ENCODE measurements around the gene NEDD1. TPM values are rescaled to one million over a fixed set of nuclear protein-coding genes. Genes with fewer than 3 reads are reported as not detected.

NEDD1 gene
- total and polyA plus RNA-seq, 2 donors (not counting 1 experiment from before 2014, with no cell fraction given): 21.8 to 30.7 TPM

- H3K4me1 ChIP-seq (ENCODE audit: control insufficient read depth, extremely low read depth, insufficient read depth, low read length): no peaks in the 10 kb centered on the region
These were observed 5.9 kb upstream of the NEDD1 start for GRCh38 chr12:96901175-96901574.

GRCh38 chr12:96902076-96902475 is 5.0 kb upstream of the NEDD1 start:
- H4K20me1 ChIP-seq (ENCODE audit: control insufficient read depth, extremely low read depth, insufficient read depth, low read length): no peaks in the 10 kb centered on the region
- no peaks in the 10 kb centered on the region for H3K79me2 ChIP-seq (ENCODE audit: control insufficient read depth, insufficient read depth, low read length)
- H3K36me3 ChIP-seq (ENCODE audit: control insufficient read depth, insufficient read depth, low read length): no peaks in the 10 kb centered on the region
- no peak overlapping the region for H3K9ac ChIP-seq (ENCODE audit: insufficient read depth, low read length)
- no peak overlapping the region for H2AFZ ChIP-seq (ENCODE audit: low read length)
- H3K4me3 ChIP-seq (replicated peaks in 1 of 4; ENCODE audit: control extremely low read depth in 1 of 4, insufficient read depth in 1 of 4, low read depth in 3 of 4, low read length in 4 of 4): no peak overlapping the region
- no peak for DNase-seq (ENCODE audit: low read depth in 2 of 2)
- peak in 1 of 2 donors; percentile 9 for TF ChIP-seq CTCF (conservative IDR thresholded peaks at IDR 0.05 in 1 of 2, IDR thresholded peaks at IDR 0.05 in 1 of 2; ENCODE audit: low read depth in 1 of 2, low read length in 2 of 2)
- TF ChIP-seq EZH2 (IDR thresholded peaks at IDR 0.05; ENCODE audit: low read length, missing control alignments): no peak
- H3K4me1 ChIP-seq (ENCODE audit: control insufficient read depth, extremely low read depth, insufficient read depth, low read length): no peaks in the 10 kb centered on the region
- peak overlapping the region; percentile 3 for H3K4me2 ChIP-seq (ENCODE audit: extremely low read depth, insufficient read depth, low read length)
- no peak overlapping the region for H3K27ac ChIP-seq (ENCODE audit: insufficient read depth, low read length)
- H3K27me3 ChIP-seq (ENCODE audit: control insufficient read depth, insufficient read depth, low read length): peaks cover 11% of the 10 kb centered on the region
- no peaks in the 10 kb centered on the region for H3K9me3 ChIP-seq (ENCODE audit: control insufficient read depth, insufficient read depth, low read depth, low read length)

More at GRCh38 chr12:96901175-96901574, 5.9 kb upstream of the NEDD1 start:
- DNase-seq (ENCODE audit: low read depth in 2 of 2): no peak
- Histone ChIP-seq H3K4me2 (ENCODE audit: extremely low read depth, insufficient read depth, low read length) (no peak overlapping the region), H3K9me3 (ENCODE audit: control insufficient read depth, insufficient read depth, low read depth, low read length) (no peaks in the 10 kb centered on the region), H4K20me1 (ENCODE audit: control insufficient read depth, extremely low read depth, insufficient read depth, low read length) (no peaks in the 10 kb centered on the region), H3K79me2 (ENCODE audit: control insufficient read depth, insufficient read depth, low read length) (no peaks in the 10 kb centered on the region), H2AFZ (ENCODE audit: low read length) (no peak overlapping the region), H3K27ac (ENCODE audit: insufficient read depth, low read length) (no peak overlapping the region), H3K36me3 (ENCODE audit: control insufficient read depth, insufficient read depth, low read length) (no peaks in the 10 kb centered on the region), H3K27me3 (ENCODE audit: control insufficient read depth, insufficient read depth, low read length) (peaks cover 11% of the 10 kb centered on the region), H3K9ac (ENCODE audit: insufficient read depth, low read length) (no peak overlapping the region), H3K4me3 (replicated peaks in 1 of 4; ENCODE audit: control extremely low read depth in 1 of 4, insufficient read depth in 1 of 4, low read depth in 3 of 4, low read length in 4 of 4) (no peak overlapping the region)
- no peak for TF ChIP-seq EZH2 (IDR thresholded peaks at IDR 0.05; ENCODE audit: low read length, missing control alignments)
- TF ChIP-seq CTCF (conservative IDR thresholded peaks at IDR 0.05 in 1 of 2, IDR thresholded peaks at IDR 0.05 in 1 of 2; ENCODE audit: low read depth in 1 of 2, low read length in 2 of 2): no peak

GRCh38 chr12:96906498-96906848 is 584 bp upstream of the NEDD1 start:
- Histone ChIP-seq H4K20me1 (ENCODE audit: control insufficient read depth, extremely low read depth, insufficient read depth, low read length) (no peaks in the 10 kb centered on the region), H3K79me2 (ENCODE audit: control insufficient read depth, insufficient read depth, low read length) (peaks cover 16% of the 10 kb centered on the region), H3K4me2 (ENCODE audit: extremely low read depth, insufficient read depth, low read length) (peak overlapping the region; percentile 94), H3K4me1 (ENCODE audit: control insufficient read depth, extremely low read depth, insufficient read depth, low read length) (no peaks in the 10 kb centered on the region), H2AFZ (ENCODE audit: low read length) (peak overlapping the region; percentile 100), H3K27ac (ENCODE audit: insufficient read depth, low read length) (peak overlapping the region; percentile 93), H3K36me3 (ENCODE audit: control insufficient read depth, insufficient read depth, low read length) (no peaks in the 10 kb centered on the region), H3K9ac (ENCODE audit: insufficient read depth, low read length) (peak overlapping the region; percentile 87), H3K27me3 (ENCODE audit: control insufficient read depth, insufficient read depth, low read length) (no peaks in the 10 kb centered on the region), H3K4me3 (replicated peaks in 1 of 4; ENCODE audit: control extremely low read depth in 1 of 4, insufficient read depth in 1 of 4, low read depth in 3 of 4, low read length in 4 of 4) (peak overlapping the region; percentile 81 to 83 (median 81)), H3K9me3 (ENCODE audit: control insufficient read depth, insufficient read depth, low read depth, low read length) (no peaks in the 10 kb centered on the region)
- TF ChIP-seq EZH2 (IDR thresholded peaks at IDR 0.05; ENCODE audit: low read length, missing control alignments) (no peak), CTCF (conservative IDR thresholded peaks at IDR 0.05 in 1 of 2, IDR thresholded peaks at IDR 0.05 in 1 of 2; ENCODE audit: low read depth in 1 of 2, low read length in 2 of 2) (no peak)
- no peak for DNase-seq (ENCODE audit: low read depth in 2 of 2)
